KMS-11 (cell line): ENCODE measurements around the gene CAPN3.

Experiments
- H2AFZ ChIP-seq: fragments of 200-600 bp; sonication (generic); 2 replicates; pipeline ENCODE4 v1.6.1; 2016; ENCODE audit warnings: antibody characterized with exemption, mixed run types, low read depth
- H3K27ac ChIP-seq: fragments of 200-600 bp; sonication (generic); 2 replicates; pipeline ENCODE4 v1.6.1; 2016; ENCODE audit warnings: mild to moderate bottlenecking, mixed run types
- H3K27me3 ChIP-seq: fragments of 200-600 bp; sonication (generic); 2 replicates; pipeline ENCODE4 v1.6.1; 2017; ENCODE audit warnings: mild to moderate bottlenecking, low read depth, mixed run types, moderate library complexity; ENCODE audit not compliant: insufficient read depth
- H3K36me3 ChIP-seq: fragments of 200-600 bp; sonication (generic); 2 replicates; pipeline ENCODE4 v1.6.1; 2017; ENCODE audit warnings: mild to moderate bottlenecking, mixed run types; ENCODE audit not compliant: insufficient read depth
- H3K4me1 ChIP-seq: fragments of 200-600 bp; sonication (generic); 2 replicates; pipeline ENCODE4 v1.6.1; 2016; ENCODE audit warnings: mild to moderate bottlenecking, low read depth, mixed run types; ENCODE audit not compliant: poor library complexity, severe bottlenecking
- H3K4me2 ChIP-seq: fragments of 200-600 bp; sonication (generic); 2 replicates; pipeline ENCODE4 v1.7.0; 2016; ENCODE audit warnings: mild to moderate bottlenecking, mixed run types
- H3K4me3 ChIP-seq: fragments of 200-600 bp; sonication (generic); IDR thresholded peaks from 2 replicates; pipeline ENCODE4 v1.6.1; 2017; ENCODE audit warnings: low read depth, low read length, mixed read lengths; ENCODE audit not compliant: insufficient read depth
- H3K79me2 ChIP-seq: fragments of 200-600 bp; sonication (generic); 2 replicates; pipeline ENCODE4 v1.6.1; 2016; ENCODE audit warnings: low read depth, mixed run types; ENCODE audit not compliant: insufficient read depth
- H3K9ac ChIP-seq: fragments of 200-600 bp; sonication (generic); 2 replicates; pipeline ENCODE4 v1.6.1; 2016; ENCODE audit warnings: mild to moderate bottlenecking, mixed run types
- H4K20me1 ChIP-seq: fragments of 200-600 bp; sonication (generic); 2 replicates; pipeline ENCODE4 v1.6.1; 2016; ENCODE audit warnings: mild to moderate bottlenecking, mixed run types; ENCODE audit not compliant: insufficient read depth
- TF ChIP-seq, protein P1 (sequence below): fragments of 200-600 bp; sonication (generic); conservative IDR thresholded peaks from 2 replicates; pipeline ENCODE4 v1.6.1; 2017; ENCODE audit warnings: low read depth, mild to moderate bottlenecking, antibody characterized with exemption, low read length, moderate library complexity, mixed read lengths

CAPN3 gene

GRCh38 chr15:42427429-42428223 lies 68.3 kb downstream of the CAPN3 start:
- H3K4me3 ChIP-seq = no peak overlapping the region

GRCh38 chr15:42444415-42445063 lies 85.2 kb downstream of the CAPN3 start:
- TF ChIP-seq, protein P1, sequence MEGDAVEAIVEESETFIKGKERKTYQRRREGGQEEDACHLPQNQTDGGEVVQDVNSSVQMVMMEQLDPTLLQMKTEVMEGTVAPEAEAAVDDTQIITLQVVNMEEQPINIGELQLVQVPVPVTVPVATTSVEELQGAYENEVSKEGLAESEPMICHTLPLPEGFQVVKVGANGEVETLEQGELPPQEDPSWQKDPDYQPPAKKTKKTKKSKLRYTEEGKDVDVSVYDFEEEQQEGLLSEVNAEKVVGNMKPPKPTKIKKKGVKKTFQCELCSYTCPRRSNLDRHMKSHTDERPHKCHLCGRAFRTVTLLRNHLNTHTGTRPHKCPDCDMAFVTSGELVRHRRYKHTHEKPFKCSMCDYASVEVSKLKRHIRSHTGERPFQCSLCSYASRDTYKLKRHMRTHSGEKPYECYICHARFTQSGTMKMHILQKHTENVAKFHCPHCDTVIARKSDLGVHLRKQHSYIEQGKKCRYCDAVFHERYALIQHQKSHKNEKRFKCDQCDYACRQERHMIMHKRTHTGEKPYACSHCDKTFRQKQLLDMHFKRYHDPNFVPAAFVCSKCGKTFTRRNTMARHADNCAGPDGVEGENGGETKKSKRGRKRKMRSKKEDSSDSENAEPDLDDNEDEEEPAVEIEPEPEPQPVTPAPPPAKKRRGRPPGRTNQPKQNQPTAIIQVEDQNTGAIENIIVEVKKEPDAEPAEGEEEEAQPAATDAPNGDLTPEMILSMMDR = no peak
- no peaks in the 10 kb centered on the region for H3K79me2 ChIP-seq
- no peaks in the 10 kb centered on the region for H3K36me3 ChIP-seq
- no peak overlapping the region for H2AFZ ChIP-seq
- no peak overlapping the region for H3K27ac ChIP-seq
- H3K4me2 ChIP-seq = no peak overlapping the region
- no peak overlapping the region for H3K4me3 ChIP-seq
- no peak overlapping the region for H3K9ac ChIP-seq
- H3K4me1 ChIP-seq = no peaks in the 10 kb centered on the region
- no peaks in the 10 kb centered on the region for H3K27me3 ChIP-seq
- no peaks in the 10 kb centered on the region for H4K20me1 ChIP-seq

More at GRCh38 chr15:42427429-42428223, 68.3 kb downstream of the CAPN3 start:
- H3K27me3 ChIP-seq = no peaks in the 10 kb centered on the region
- no peak overlapping the region for H3K4me2 ChIP-seq
- no peaks in the 10 kb centered on the region for H3K4me1 ChIP-seq
- TF ChIP-seq, protein P1 = no peak
- H3K27ac ChIP-seq = no peak overlapping the region
- no peaks in the 10 kb centered on the region for H4K20me1 ChIP-seq
- H3K36me3 ChIP-seq = 0 out of 2 replicates have a peak, but pooled peaks cover 5% of the 10 kb centered on the region
- no peak overlapping the region for H3K9ac ChIP-seq
- no peak overlapping the region for H2AFZ ChIP-seq
- H3K79me2 ChIP-seq = no peaks in the 10 kb centered on the region

DNA sequence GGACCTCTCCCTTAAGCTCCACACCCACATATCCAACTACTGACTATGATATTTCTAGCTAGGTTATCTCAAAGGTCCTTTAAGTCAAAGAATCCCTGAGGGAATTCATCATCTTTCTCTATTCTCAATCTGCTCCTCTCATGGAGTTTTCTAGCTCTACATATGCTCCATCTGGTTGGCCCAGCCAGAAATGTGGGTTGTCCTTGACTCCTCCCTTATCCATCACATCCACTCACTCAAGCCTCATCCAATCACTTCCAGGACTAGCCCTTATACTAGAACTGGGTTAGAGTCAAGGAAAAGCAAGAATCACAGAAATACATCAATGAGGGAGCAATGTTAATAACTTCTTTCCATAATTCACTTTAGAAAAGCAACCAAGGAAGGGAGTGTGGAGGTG lies 86.2 kb downstream of the CAPN3 start:
- Histone ChIP-seq H2AFZ (no peak overlapping the region), H3K27me3 (no peaks in the 10 kb centered on the region), H3K4me1 (no peaks in the 10 kb centered on the region), H3K4me2 (no peak overlapping the region), H3K27ac (no peak overlapping the region), H3K79me2 (no peaks in the 10 kb centered on the region), H4K20me1 (no peaks in the 10 kb centered on the region), H3K9ac (no peak overlapping the region), H3K4me3 (no peak overlapping the region), H3K36me3 (no peaks in the 10 kb centered on the region)
- TF ChIP-seq, protein P1 = no peak

- no peak overlapping the region for H3K27ac ChIP-seq
- no peaks in the 10 kb centered on the region for H3K79me2 ChIP-seq
- no peaks in the 10 kb centered on the region for H3K4me1 ChIP-seq
- H2AFZ ChIP-seq = no peak overlapping the region
- no peaks in the 10 kb centered on the region for H4K20me1 ChIP-seq
- no peaks in the 10 kb centered on the region for H3K27me3 ChIP-seq
- no peaks in the 10 kb centered on the region for H3K36me3 ChIP-seq
- H3K4me2 ChIP-seq = no peak overlapping the region
- H3K4me3 ChIP-seq = no peak overlapping the region
- TF ChIP-seq, protein P1 = no peak
- no peak overlapping the region for H3K9ac ChIP-seq
These were observed 88.3 kb downstream of the CAPN3 start for GRCh38 chr15:42447599-42447998.
